C4-2B (cell line): Measurements from ENCODE around the gene SHC3.

Experiments used
- H3K27ac ChIP-seq: fragments of 450-650 bp; 2 replicates; pipeline ENCODE4 v1.5.1; 2017
- ZFX ChIP-seq: fragments of 450-650 bp; IDR thresholded peaks from 2 replicates; pipeline ENCODE4 v1.6.1; 2017
- TF ChIP-seq, protein P1 (sequence below): fragments of 450-650 bp; conservative IDR thresholded peaks from 2 replicates; pipeline ENCODE4 v1.5.1; 2017; ENCODE audit warnings: mild to moderate bottlenecking

SHC3 gene

DNA sequence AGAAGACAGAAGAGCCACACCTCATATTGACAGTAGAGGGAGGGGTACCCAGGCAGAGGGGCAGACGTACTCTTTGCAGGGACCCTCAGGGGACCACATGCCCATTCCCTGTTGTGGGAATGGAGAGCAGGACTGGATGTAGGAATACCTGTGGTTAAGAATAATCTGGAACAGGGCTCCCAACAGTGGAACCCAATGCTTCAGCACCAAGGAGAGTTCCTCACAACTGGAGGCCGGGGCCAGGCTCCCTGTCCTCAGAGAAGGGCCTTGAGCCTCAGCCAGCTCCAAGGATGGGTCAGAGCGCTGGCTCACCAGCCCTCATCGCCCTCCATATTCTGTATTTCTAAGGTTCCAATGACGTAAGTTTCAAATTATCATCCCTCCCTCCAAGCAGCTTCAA is 7.4 kb upstream of the SHC3 start:
- TF ChIP-seq, protein P1, sequence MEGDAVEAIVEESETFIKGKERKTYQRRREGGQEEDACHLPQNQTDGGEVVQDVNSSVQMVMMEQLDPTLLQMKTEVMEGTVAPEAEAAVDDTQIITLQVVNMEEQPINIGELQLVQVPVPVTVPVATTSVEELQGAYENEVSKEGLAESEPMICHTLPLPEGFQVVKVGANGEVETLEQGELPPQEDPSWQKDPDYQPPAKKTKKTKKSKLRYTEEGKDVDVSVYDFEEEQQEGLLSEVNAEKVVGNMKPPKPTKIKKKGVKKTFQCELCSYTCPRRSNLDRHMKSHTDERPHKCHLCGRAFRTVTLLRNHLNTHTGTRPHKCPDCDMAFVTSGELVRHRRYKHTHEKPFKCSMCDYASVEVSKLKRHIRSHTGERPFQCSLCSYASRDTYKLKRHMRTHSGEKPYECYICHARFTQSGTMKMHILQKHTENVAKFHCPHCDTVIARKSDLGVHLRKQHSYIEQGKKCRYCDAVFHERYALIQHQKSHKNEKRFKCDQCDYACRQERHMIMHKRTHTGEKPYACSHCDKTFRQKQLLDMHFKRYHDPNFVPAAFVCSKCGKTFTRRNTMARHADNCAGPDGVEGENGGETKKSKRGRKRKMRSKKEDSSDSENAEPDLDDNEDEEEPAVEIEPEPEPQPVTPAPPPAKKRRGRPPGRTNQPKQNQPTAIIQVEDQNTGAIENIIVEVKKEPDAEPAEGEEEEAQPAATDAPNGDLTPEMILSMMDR: no peak
- no peak for TF ChIP-seq ZFX
- no peak overlapping the region for H3K27ac ChIP-seq

DNA sequence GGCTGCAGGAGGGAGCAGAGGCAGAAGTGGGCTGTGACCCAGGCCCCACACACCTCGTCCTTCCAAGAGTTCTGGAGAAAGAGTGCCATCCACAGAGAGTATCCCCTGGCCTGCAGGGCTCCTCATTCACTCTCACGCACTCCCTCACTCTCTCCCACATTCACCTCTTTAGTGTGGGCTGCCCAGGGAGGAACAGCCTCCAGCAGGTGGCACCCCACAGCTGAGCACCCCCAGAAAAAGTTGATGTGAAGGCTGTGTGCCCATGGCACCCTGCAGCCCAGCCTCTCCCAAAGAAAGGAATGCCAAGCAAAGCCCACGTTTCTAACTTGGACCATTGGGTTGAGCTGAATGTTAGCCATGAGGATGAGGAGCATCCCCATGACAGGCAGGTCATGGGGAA is 4.5 kb upstream of the SHC3 start:
- H3K27ac ChIP-seq: no peak overlapping the region
- TF ChIP-seq, protein P1: no peak
- TF ChIP-seq ZFX: no peak

DNA sequence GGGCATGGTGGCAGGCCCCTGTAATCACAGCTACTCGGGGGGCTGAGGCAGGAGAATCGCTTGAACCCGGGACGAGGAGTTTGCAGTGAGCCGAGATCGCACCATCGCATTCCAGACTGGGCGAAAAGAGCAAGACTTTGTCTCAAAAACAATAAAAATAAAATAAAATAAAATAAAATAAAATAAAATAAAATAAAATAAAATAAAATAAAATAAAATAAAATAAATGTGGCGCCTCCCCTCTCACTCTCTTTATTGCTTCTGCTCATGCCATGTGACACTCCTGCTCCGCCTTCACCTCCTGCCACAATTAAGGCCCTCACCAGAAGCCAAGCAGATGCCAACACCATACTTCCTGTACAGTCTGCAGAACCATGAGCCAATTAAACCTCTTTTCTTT is 3.8 kb upstream of the SHC3 start:
- no peak for TF ChIP-seq ZFX
- TF ChIP-seq, protein P1: no peak
- H3K27ac ChIP-seq: no peak overlapping the region

- TF ChIP-seq, protein P1: no peak
- TF ChIP-seq ZFX: 0 out of 2 replicates have a peak, but pooled peaks have one; percentile 11
- peak overlapping the region; percentile 91 for H3K27ac ChIP-seq
Observed at GRCh38 chr9:89179895-89180734, 1.5 kb upstream of the SHC3 start.

GRCh38 chr9:89179540-89179894 is 899 bp upstream of the SHC3 start:
- peak overlapping the region; percentile 91 for H3K27ac ChIP-seq
- TF ChIP-seq ZFX: 0 out of 2 replicates have a peak, but pooled peaks have one; percentile 17
- TF ChIP-seq, protein P1: no peak

GRCh38 chr9:89178830-89179539 is 367 bp upstream of the SHC3 start:
- TF ChIP-seq, protein P1: no peak
- peak overlapping the region; percentile 91 for H3K27ac ChIP-seq
